RKO (cell line): ENCODE measurements around the gene PAFAH1B2.
A peak's percentile ranks its signal among the peaks of the same experiment; 100 is the strongest.
"Not testable (repeated sequence)": the region's sequence is repeated elsewhere in the genome, so short reads cannot be mapped to it uniquely, and the experiment has no call there.

Source experiments
- DNase-seq: peaks from one replicate; pipeline ENCODE4 v3.0.0-alpha.2; 2016; ENCODE audit warnings: low spot score

The PAFAH1B2 gene

GRCh38 chr11:117172724-117173421 is 28.8 kb downstream of the PAFAH1B2 start:
- DNase-seq: no peak

- no peak for DNase-seq
These were observed 31.0 kb downstream of the PAFAH1B2 start for GRCh38 chr11:117175104-117175503.

- no peak for DNase-seq
These were observed 31.7 kb downstream of the PAFAH1B2 start for GRCh38 chr11:117175781-117176180.

GRCh38 chr11:117176186-117176585 is 32.1 kb downstream of the PAFAH1B2 start:
- no peak for DNase-seq

- no peak for DNase-seq
These were observed 33.6 kb downstream of the PAFAH1B2 start for GRCh38 chr11:117177534-117178209.

GRCh38 chr11:117178210-117179034 is 34.3 kb downstream of the PAFAH1B2 start, which contains the start of gene SIDT2:
SIDT2 (plus strand) TSS chr11:117178743; CDS start chr11:117179264, 521 bp downstream.
- DNase-seq: peak; percentile 91

GRCh38 chr11:117179048-117179999 is 35.2 kb downstream of the PAFAH1B2 start:
- no peak for DNase-seq

GRCh38 chr11:117180020-117180419 is 35.9 kb downstream of the PAFAH1B2 start:
- no peak for DNase-seq

- no peak for DNase-seq
These were observed 36.8 kb downstream of the PAFAH1B2 start for GRCh38 chr11:117180661-117181585.

- no peak for DNase-seq
These were observed 37.8 kb downstream of the PAFAH1B2 start for GRCh38 chr11:117181586-117182550.

GRCh38 chr11:117182551-117182935 is 38.5 kb downstream of the PAFAH1B2 start:
- no peak for DNase-seq

- not testable (repeated sequence) for DNase-seq
These were observed 39.1 kb downstream of the PAFAH1B2 start for GRCh38 chr11:117183178-117183577.

GRCh38 chr11:117183724-117184349 is 39.8 kb downstream of the PAFAH1B2 start:
- DNase-seq: no peak

- no peak for DNase-seq
These were observed 41.8 kb downstream of the PAFAH1B2 start for GRCh38 chr11:117185736-117186430.

GRCh38 chr11:117186431-117186761 is 42.3 kb downstream of the PAFAH1B2 start:
- no peak for DNase-seq

- DNase-seq: no peak
These were observed 42.9 kb downstream of the PAFAH1B2 start for GRCh38 chr11:117187007-117187406.

- DNase-seq: no peak
These were observed 43.3 kb downstream of the PAFAH1B2 start for GRCh38 chr11:117187428-117187798.

GRCh38 chr11:117187799-117188481 is 43.9 kb downstream of the PAFAH1B2 start:
- DNase-seq: no peak
